ENCODE measurements around the gene ATXN7L1. TPM values are rescaled to one million over a fixed set of nuclear protein-coding genes. Genes with fewer than 3 reads are reported as not detected.

Gene ATXN7L1
- total and polyA plus RNA-seq, 2 of the 13 experiments (the other 11 are each of a cell fraction or from before 2014, with no cell fraction given) = 4.1 to 7.8 TPM

GRCh38 chr7:105792488-105793370 lies 83.7 kb downstream of the ATXN7L1 start:
- 89% methylated on average over 8 of the region's 8 CpGs for WGBS (ENCODE audit: low lambda C conversion rate)
- ChIA-PET POLR2A (no interaction called here), CTCF (ENCODE audit: low intra/inter-chr PET ratio, low total read pairs) (no interaction called here)
- Histone ChIP-seq H3K27me3 (ENCODE audit: control insufficient read depth in 1 of 2, insufficient read depth in 2 of 2, low read length in 2 of 2) (no peaks in the 10 kb centered on the region), H3K9ac (ENCODE audit: insufficient read depth, low read depth, low read length) (no peak overlapping the region), H4K20me1 (ENCODE audit: insufficient read depth, low read length) (no peaks in the 10 kb centered on the region), H3K36me3 (replicated peaks in 1 of 2; ENCODE audit: control insufficient read depth in 1 of 2, insufficient read depth in 2 of 2, low read length in 2 of 2) (peaks cover 0 to 4% of the 10 kb centered on the region in 2 experiments; a peak in 3 of 5 replicates), H3K9me3 (ENCODE audit: low read length) (no peaks in the 10 kb centered on the region), H3K4me2 (ENCODE audit: low read depth, low read length) (no peak overlapping the region), H3K4me3 (replicated peaks in 1 of 3; ENCODE audit: insufficient read depth in 1 of 3, low read depth in 2 of 3, low read length in 3 of 3) (no peak overlapping the region), H3K27ac (ENCODE audit: extremely low read length, insufficient read depth, low read length) (no peak overlapping the region), H2AFZ (ENCODE audit: low read length) (no peak overlapping the region), H3K79me2 (ENCODE audit: insufficient read depth, low read length) (no peaks in the 10 kb centered on the region), H3K4me1 (ENCODE audit: insufficient read depth, low read length) (no peaks in the 10 kb centered on the region)
- no peak for ATAC-seq
- intact Hi-C loops (cut with micrococcal nuclease; ENCODE audit: unreplicated experiment) = no loop called here
- in situ Hi-C loops (cut with HindIII; ENCODE audit: extremely low pct_ligation_motif_present, low pct_unique_long_range_greater_than_20kb) = no loop called here
- no peak for FAIRE-seq
- no TSS peak for BruUV-seq (replicated peaks)
- no peak for DNase-seq (ENCODE audit: low spot score)
- TF ChIP-seq JUND (CRISPR knock-in tag; IDR thresholded peaks at IDR 0.05) (no peak), ZNF121 (CRISPR knock-in tag; IDR thresholded peaks at IDR 0.05) (no peak), RFXAP (CRISPR knock-in tag; IDR thresholded peaks at IDR 0.05; ENCODE audit: borderline replicate concordance) (no peak), ZNF451 (CRISPR knock-in tag; IDR thresholded peaks at IDR 0.05) (no peak), TBL1XR1 (IDR thresholded peaks at IDR 0.05; ENCODE audit: borderline replicate concordance, low read length, partially characterized antibody) (no peak), TFAP4 (IDR thresholded peaks at IDR 0.05; ENCODE audit: borderline replicate concordance, low read depth) (no peak), ZNF644 (CRISPR knock-in tag; IDR thresholded peaks at IDR 0.05; ENCODE audit: low read depth) (no peak), KIAA2018 (CRISPR knock-in tag; IDR thresholded peaks at IDR 0.05; ENCODE audit: borderline replicate concordance) (no peak), FOXJ3 (CRISPR knock-in tag; IDR thresholded peaks at IDR 0.05; ENCODE audit: borderline replicate concordance) (no peak), MAFG (CRISPR knock-in tag; IDR thresholded peaks at IDR 0.05) (no peak), BRD4 (CRISPR knock-in tag; IDR thresholded peaks at IDR 0.05) (no peak), ZNF143 (CRISPR knock-in tag; IDR thresholded peaks at IDR 0.05) (no peak), XRCC5 (optimal IDR thresholded peaks at IDR 0.05; ENCODE audit: low read length) (no peak), ADNP (CRISPR knock-in tag; IDR thresholded peaks at IDR 0.05) (no peak), SP5 (CRISPR knock-in tag; IDR thresholded peaks at IDR 0.05; ENCODE audit: borderline replicate concordance, low read depth) (no peak), ZNF335 (CRISPR knock-in tag; IDR thresholded peaks at IDR 0.05) (no peak), SIX1 (CRISPR knock-in tag; IDR thresholded peaks at IDR 0.05; ENCODE audit: borderline replicate concordance) (no peak)
